T-helper 2 cell treated with Interferon-gamma antibody and Interleukin-4, amounts not matched to agents 5 μg/mL and 100 μg/mL, for 36 hours (primary cell): ENCODE measurements around the gene SLC30A7.

Experiments used
- DNase-seq: peaks from one replicate; pipeline ENCODE4 v3.0.0; 2021; ENCODE audit warnings: low spot score
- H3K27ac Mint-ChIP-seq: one replicate; pipeline ENCODE4 v1.8.0; 2021; ENCODE audit warnings: mild to moderate bottlenecking, mixed read lengths
- H3K27me3 Mint-ChIP-seq: one replicate; pipeline ENCODE4 v1.8.0; 2021; ENCODE audit warnings: low read depth, mixed read lengths
- H3K36me3 Mint-ChIP-seq: one replicate; pipeline ENCODE4 v1.8.0; 2021; ENCODE audit warnings: low read depth, mixed read lengths
- H3K4me1 Mint-ChIP-seq: one replicate; pipeline ENCODE4 v1.8.0; 2021; ENCODE audit warnings: low read depth, mixed read lengths
- H3K4me3 Mint-ChIP-seq: one replicate; pipeline ENCODE4 v1.8.0; 2022; ENCODE audit warnings: mild to moderate bottlenecking, moderate library complexity, mixed read lengths
- H3K9me3 Mint-ChIP-seq: one replicate; pipeline ENCODE4 v1.8.0; 2021; ENCODE audit warnings: mixed read lengths

The SLC30A7 gene

GRCh38 chr1:100902365-100902764 is 6.5 kb downstream of the SLC30A7 start:
- no peaks in the 10 kb centered on the region for H3K27me3 Mint-ChIP-seq
- H3K4me3 Mint-ChIP-seq = no peak overlapping the region
- H3K4me1 Mint-ChIP-seq = peaks cover 26% of the 10 kb centered on the region

GRCh38 chr1:100903777-100904176 is 7.9 kb downstream of the SLC30A7 start:
- Mint-ChIP-seq H3K27me3 (no peaks in the 10 kb centered on the region), H3K9me3 (no peaks in the 10 kb centered on the region)

More at GRCh38 chr1:100902365-100902764, 6.5 kb downstream of the SLC30A7 start:
- no peak overlapping the region for H3K27ac Mint-ChIP-seq
- H3K9me3 Mint-ChIP-seq = no peaks in the 10 kb centered on the region
- no peak for DNase-seq
- H3K36me3 Mint-ChIP-seq = peaks cover 57% of the 10 kb centered on the region

GRCh38 chr1:100904528-100904927 is 8.6 kb downstream of the SLC30A7 start:
- peaks cover 19% of the 10 kb centered on the region for H3K4me1 Mint-ChIP-seq
- no peaks in the 10 kb centered on the region for H3K9me3 Mint-ChIP-seq
- DNase-seq = no peak
- peaks cover 59% of the 10 kb centered on the region for H3K36me3 Mint-ChIP-seq
- no peaks in the 10 kb centered on the region for H3K27me3 Mint-ChIP-seq
- H3K27ac Mint-ChIP-seq = no peak overlapping the region
- H3K4me3 Mint-ChIP-seq = no peak overlapping the region

More at GRCh38 chr1:100903777-100904176, 7.9 kb downstream of the SLC30A7 start:
- Mint-ChIP-seq H3K27ac (no peak overlapping the region), H3K36me3 (peaks cover 61% of the 10 kb centered on the region), H3K4me3 (no peak overlapping the region), H3K4me1 (peaks cover 25% of the 10 kb centered on the region)
- no peak for DNase-seq

GRCh38 chr1:100905181-100905580 is 9.3 kb downstream of the SLC30A7 start:
- DNase-seq = no peak
- Mint-ChIP-seq H3K4me3 (no peak overlapping the region), H3K36me3 (peaks cover 53% of the 10 kb centered on the region), H3K9me3 (no peaks in the 10 kb centered on the region), H3K4me1 (peaks cover 16% of the 10 kb centered on the region), H3K27ac (no peak overlapping the region), H3K27me3 (no peaks in the 10 kb centered on the region)

GRCh38 chr1:100907887-100908286 is 12.0 kb downstream of the SLC30A7 start:
- Mint-ChIP-seq H3K4me3 (no peak overlapping the region), H3K27me3 (no peaks in the 10 kb centered on the region), H3K36me3 (peaks cover 58% of the 10 kb centered on the region), H3K4me1 (peaks cover 16% of the 10 kb centered on the region), H3K9me3 (no peaks in the 10 kb centered on the region), H3K27ac (no peak overlapping the region)
- DNase-seq = no peak

- Mint-ChIP-seq H3K27ac (no peak overlapping the region), H3K4me3 (no peak overlapping the region), H3K9me3 (no peaks in the 10 kb centered on the region), H3K4me1 (peaks cover 19% of the 10 kb centered on the region), H3K27me3 (no peaks in the 10 kb centered on the region), H3K36me3 (peaks cover 66% of the 10 kb centered on the region)
- DNase-seq = no peak
Measured at GRCh38 chr1:100909018-100909417, 13.1 kb downstream of the SLC30A7 start.

GRCh38 chr1:100912019-100912418 is 16.1 kb downstream of the SLC30A7 start:
- no peaks in the 10 kb centered on the region for H3K9me3 Mint-ChIP-seq
- H3K4me3 Mint-ChIP-seq = no peak overlapping the region
- H3K36me3 Mint-ChIP-seq = peaks cover 61% of the 10 kb centered on the region
- no peaks in the 10 kb centered on the region for H3K27me3 Mint-ChIP-seq
- no peak overlapping the region for H3K27ac Mint-ChIP-seq
- H3K4me1 Mint-ChIP-seq = peaks cover 15% of the 10 kb centered on the region
- DNase-seq = no peak

- no peak overlapping the region for H3K27ac Mint-ChIP-seq
- H3K36me3 Mint-ChIP-seq = peaks cover 50% of the 10 kb centered on the region
- peaks cover 2% of the 10 kb centered on the region for H3K9me3 Mint-ChIP-seq
- DNase-seq = no peak
- H3K4me3 Mint-ChIP-seq = no peak overlapping the region
- H3K27me3 Mint-ChIP-seq = no peaks in the 10 kb centered on the region
- H3K4me1 Mint-ChIP-seq = peaks cover 35% of the 10 kb centered on the region
Measured at GRCh38 chr1:100921110-100921706, 25.3 kb downstream of the SLC30A7 start.

GRCh38 chr1:100924212-100924611 is 28.3 kb downstream of the SLC30A7 start:
- Mint-ChIP-seq H3K4me3 (peak overlapping the region; percentile 18), H3K9me3 (peaks cover 4% of the 10 kb centered on the region), H3K36me3 (peaks cover 34% of the 10 kb centered on the region), H3K4me1 (peaks cover 30% of the 10 kb centered on the region), H3K27me3 (no peaks in the 10 kb centered on the region), H3K27ac (peak overlapping the region; percentile 32)
- DNase-seq = no peak

GRCh38 chr1:100924991-100925390 is 29.1 kb downstream of the SLC30A7 start:
- peaks cover 36% of the 10 kb centered on the region for H3K36me3 Mint-ChIP-seq
- H3K4me1 Mint-ChIP-seq = peaks cover 33% of the 10 kb centered on the region
- H3K4me3 Mint-ChIP-seq = peak overlapping the region; percentile 35
- no peaks in the 10 kb centered on the region for H3K27me3 Mint-ChIP-seq
- H3K27ac Mint-ChIP-seq = peak overlapping the region; percentile 23
- H3K9me3 Mint-ChIP-seq = peaks cover 4% of the 10 kb centered on the region
- no peak for DNase-seq

- Mint-ChIP-seq H3K4me1 (peaks cover 38% of the 10 kb centered on the region), H3K27ac (peak overlapping the region; percentile 79), H3K4me3 (no peak overlapping the region), H3K36me3 (peaks cover 37% of the 10 kb centered on the region), H3K27me3 (no peaks in the 10 kb centered on the region), H3K9me3 (peaks cover 4% of the 10 kb centered on the region)
- DNase-seq = no peak
Measured at GRCh38 chr1:100926240-100926639, 30.4 kb downstream of the SLC30A7 start.

GRCh38 chr1:100927276-100927675 is 31.4 kb downstream of the SLC30A7 start:
- peaks cover 42% of the 10 kb centered on the region for H3K4me1 Mint-ChIP-seq
- no peak for DNase-seq
- no peaks in the 10 kb centered on the region for H3K27me3 Mint-ChIP-seq
- H3K9me3 Mint-ChIP-seq = peaks cover 4% of the 10 kb centered on the region
- H3K36me3 Mint-ChIP-seq = peaks cover 43% of the 10 kb centered on the region
- no peak overlapping the region for H3K4me3 Mint-ChIP-seq
- no peak overlapping the region for H3K27ac Mint-ChIP-seq

GRCh38 chr1:100928128-100928527 is 32.2 kb downstream of the SLC30A7 start:
- Mint-ChIP-seq H3K4me3 (no peak overlapping the region), H3K9me3 (peaks cover 4% of the 10 kb centered on the region), H3K36me3 (peaks cover 44% of the 10 kb centered on the region), H3K4me1 (peaks cover 43% of the 10 kb centered on the region), H3K27me3 (no peaks in the 10 kb centered on the region), H3K27ac (no peak overlapping the region)
- no peak for DNase-seq

GRCh38 chr1:100930494-100930893 is 34.6 kb downstream of the SLC30A7 start:
- no peak for DNase-seq
- Mint-ChIP-seq H3K27ac (peak overlapping the region; percentile 59), H3K27me3 (no peaks in the 10 kb centered on the region), H3K36me3 (peaks cover 50% of the 10 kb centered on the region), H3K4me3 (peak overlapping the region; percentile 59), H3K9me3 (peaks cover 11% of the 10 kb centered on the region), H3K4me1 (peaks cover 39% of the 10 kb centered on the region)

- Mint-ChIP-seq H3K27ac (no peak overlapping the region), H3K4me3 (no peak overlapping the region), H3K9me3 (peaks cover 11% of the 10 kb centered on the region), H3K36me3 (peaks cover 58% of the 10 kb centered on the region), H3K27me3 (no peaks in the 10 kb centered on the region), H3K4me1 (peaks cover 48% of the 10 kb centered on the region)
- DNase-seq = no peak
Measured at GRCh38 chr1:100931716-100932115, 35.8 kb downstream of the SLC30A7 start.
